ENCODE measurements around the gene LYRM2. TPM values are rescaled to one million over a fixed set of nuclear protein-coding genes. Genes with fewer than 3 reads are reported as not detected.
A peak's percentile ranks its signal among the peaks of the same experiment; 100 is the strongest.

The LYRM2 gene
- total and polyA plus RNA-seq, 7 experiments from 2014 or later, result 18.1 to 79.2 (median 35.4) TPM

GRCh38 chr6:89539779-89540178 lies 98.8 kb downstream of the LYRM2 start:
- no peak overlapping the region for H3K27ac ChIP-seq (ENCODE audit: low read depth, low read length)
- no peaks in the 10 kb centered on the region for H3K36me3 ChIP-seq (ENCODE audit: control insufficient read depth in 2 of 3, insufficient read depth in 3 of 3, low read length in 3 of 3)
- no peaks in the 10 kb centered on the region for H3K4me1 ChIP-seq (ENCODE audit: control insufficient read depth in 2 of 2, insufficient read depth in 2 of 2, low read length in 2 of 2)
- H3K27me3 ChIP-seq (ENCODE audit: control insufficient read depth in 2 of 2, insufficient read depth in 2 of 2, low read length in 2 of 2), result no peaks in the 10 kb centered on the region
- no peak for ATAC-seq
- no peaks in the 10 kb centered on the region for H3K9me3 ChIP-seq (ENCODE audit: control insufficient read depth in 2 of 3, low read length in 3 of 3)
- ChIA-PET POLR2A (no interaction called here), CTCF (no interaction called here)
- peaks cover 0 to 3% (median 0%) of the 10 kb centered on the region in 5 donors for H3K36me3 Mint-ChIP-seq
- H3K27ac Mint-ChIP-seq, result no peak overlapping the region
- H3K9me3 Mint-ChIP-seq, result no peaks in the 10 kb centered on the region
- H3K27me3 Mint-ChIP-seq, result peaks cover 0 to 21% (median 0%) of the 10 kb centered on the region in 5 donors
- H3K4me3 ChIP-seq (ENCODE audit: low read length), result no peak overlapping the region
- intact Hi-C loops (cut with micrococcal nuclease), result no loop called here
- no peak for DNase-seq
- no peak overlapping the region for H3K4me3 Mint-ChIP-seq
- no peaks in the 10 kb centered on the region for H3K4me1 Mint-ChIP-seq

- Histone ChIP-seq H3K27ac (ENCODE audit: low read depth, low read length) (no peak overlapping the region), H3K36me3 (ENCODE audit: control insufficient read depth in 2 of 3, insufficient read depth in 3 of 3, low read length in 3 of 3) (no peaks in the 10 kb centered on the region), H3K9me3 (ENCODE audit: control insufficient read depth in 2 of 3, low read length in 3 of 3) (no peaks in the 10 kb centered on the region), H3K4me3 (ENCODE audit: low read length) (no peak overlapping the region), H3K4me1 (ENCODE audit: control insufficient read depth in 2 of 2, insufficient read depth in 2 of 2, low read length in 2 of 2) (no peaks in the 10 kb centered on the region), H3K27me3 (ENCODE audit: control insufficient read depth in 2 of 2, insufficient read depth in 2 of 2, low read length in 2 of 2) (no peaks in the 10 kb centered on the region)
- H3K9me3 Mint-ChIP-seq, result no peaks in the 10 kb centered on the region
- no peaks in the 10 kb centered on the region for H3K4me1 Mint-ChIP-seq
- peaks cover 0 to 9% (median 0%) of the 10 kb centered on the region in 5 donors for H3K36me3 Mint-ChIP-seq
- no peak for DNase-seq
- H3K27me3 Mint-ChIP-seq, result peaks cover 0 to 23% (median 0%) of the 10 kb centered on the region in 5 donors
- H3K27ac Mint-ChIP-seq, result no peak overlapping the region
- H3K4me3 Mint-ChIP-seq, result no peak overlapping the region
- ChIA-PET POLR2A (no interaction called here), CTCF (no interaction called here)
- intact Hi-C loops (cut with micrococcal nuclease), result no loop called here
- no peak for ATAC-seq
Measured at GRCh38 chr6:89536231-89536630, 102.3 kb downstream of the LYRM2 start.

GRCh38 chr6:89530982-89531381 lies 107.6 kb downstream of the LYRM2 start:
- H3K4me3 Mint-ChIP-seq, result no peak overlapping the region
- Histone ChIP-seq H3K27ac (ENCODE audit: low read depth, low read length) (no peak overlapping the region), H3K9me3 (ENCODE audit: control insufficient read depth in 2 of 3, low read length in 3 of 3) (no peaks in the 10 kb centered on the region), H3K36me3 (ENCODE audit: control insufficient read depth in 2 of 3, insufficient read depth in 3 of 3, low read length in 3 of 3) (no peaks in the 10 kb centered on the region), H3K27me3 (ENCODE audit: control insufficient read depth in 2 of 2, insufficient read depth in 2 of 2, low read length in 2 of 2) (no peaks in the 10 kb centered on the region), H3K4me3 (ENCODE audit: low read length) (no peak overlapping the region), H3K4me1 (ENCODE audit: control insufficient read depth in 2 of 2, insufficient read depth in 2 of 2, low read length in 2 of 2) (no peaks in the 10 kb centered on the region)
- DNase-seq (no peak), ATAC-seq (no peak)
- intact Hi-C loops (cut with micrococcal nuclease), result no loop called here
- H3K36me3 Mint-ChIP-seq, result peaks cover 0 to 9% (median 0%) of the 10 kb centered on the region in 5 donors
- no peak overlapping the region for H3K27ac Mint-ChIP-seq
- no peaks in the 10 kb centered on the region for H3K9me3 Mint-ChIP-seq
- POLR2A ChIA-PET, result no interaction called here
- H3K4me1 Mint-ChIP-seq, result peaks cover 0 to 3% (median 0%) of the 10 kb centered on the region in 7 donors
- peaks cover 0 to 5% (median 0%) of the 10 kb centered on the region in 5 donors for H3K27me3 Mint-ChIP-seq
- CTCF ChIA-PET, result no interaction called here

GRCh38 chr6:89528866-89529265 lies 109.7 kb downstream of the LYRM2 start:
- peaks cover 0 to 3% (median 0%) of the 10 kb centered on the region in 7 donors for H3K4me1 Mint-ChIP-seq
- ChIA-PET CTCF (no interaction called here), POLR2A (no interaction called here)
- Histone ChIP-seq H3K9me3 (ENCODE audit: control insufficient read depth in 2 of 3, low read length in 3 of 3) (no peaks in the 10 kb centered on the region), H3K4me1 (ENCODE audit: control insufficient read depth in 2 of 2, insufficient read depth in 2 of 2, low read length in 2 of 2) (no peaks in the 10 kb centered on the region), H3K27ac (ENCODE audit: low read depth, low read length) (no peak overlapping the region), H3K27me3 (ENCODE audit: control insufficient read depth in 2 of 2, insufficient read depth in 2 of 2, low read length in 2 of 2) (no peaks in the 10 kb centered on the region), H3K36me3 (ENCODE audit: control insufficient read depth in 2 of 3, insufficient read depth in 3 of 3, low read length in 3 of 3) (no peaks in the 10 kb centered on the region), H3K4me3 (ENCODE audit: low read length) (no peak overlapping the region)
- no peak overlapping the region for H3K4me3 Mint-ChIP-seq
- peaks cover 0 to 3% (median 0%) of the 10 kb centered on the region in 5 donors for H3K27me3 Mint-ChIP-seq
- intact Hi-C loops (cut with micrococcal nuclease), result no loop called here
- no peak overlapping the region for H3K27ac Mint-ChIP-seq
- H3K9me3 Mint-ChIP-seq, result no peaks in the 10 kb centered on the region
- H3K36me3 Mint-ChIP-seq, result peaks cover 0 to 9% (median 0%) of the 10 kb centered on the region in 5 donors
- no peak for ATAC-seq
- DNase-seq, result no peak

- no peaks in the 10 kb centered on the region for H3K36me3 ChIP-seq (ENCODE audit: control insufficient read depth in 2 of 3, insufficient read depth in 3 of 3, low read length in 3 of 3)
- H3K4me1 ChIP-seq (ENCODE audit: control insufficient read depth in 2 of 2, insufficient read depth in 2 of 2, low read length in 2 of 2), result no peaks in the 10 kb centered on the region
- no peak overlapping the region for H3K27ac ChIP-seq (ENCODE audit: low read depth, low read length)
- Mint-ChIP-seq H3K27ac (peak overlapping the region in 1 of 9 donors; percentile 24), H3K4me3 (no peak overlapping the region), H3K9me3 (no peaks in the 10 kb centered on the region), H3K4me1 (peaks cover 0 to 3% (median 0%) of the 10 kb centered on the region in 7 donors), H3K36me3 (peaks cover 0 to 9% (median 0%) of the 10 kb centered on the region in 5 donors), H3K27me3 (no peaks in the 10 kb centered on the region)
- no peaks in the 10 kb centered on the region for H3K27me3 ChIP-seq (ENCODE audit: control insufficient read depth in 2 of 2, insufficient read depth in 2 of 2, low read length in 2 of 2)
- POLR2A ChIA-PET, result no interaction called here
- ATAC-seq (peak; percentile 60), DNase-seq (no peak)
- CTCF ChIA-PET, result interaction anchor here (0.7 to 0.8 kb wide), 2 partner anchors 489 to 516 kb away, joined by 3 read pairs; no protein-coding TSS in a partner anchor
- no peaks in the 10 kb centered on the region for H3K9me3 ChIP-seq (ENCODE audit: control insufficient read depth in 2 of 3, low read length in 3 of 3)
- intact Hi-C loops (cut with micrococcal nuclease), result loop anchor here in 1 of 2 donors (1.0 kb wide), 1 partner anchor 30 kb away; no protein-coding TSS in a partner anchor
- H3K4me3 ChIP-seq (ENCODE audit: low read length), result no peak overlapping the region
Measured at GRCh38 chr6:89527634-89528033, 110.9 kb downstream of the LYRM2 start.

GRCh38 chr6:89526563-89526869 lies 112.0 kb downstream of the LYRM2 start:
- Histone ChIP-seq H3K27me3 (ENCODE audit: control insufficient read depth in 2 of 2, insufficient read depth in 2 of 2, low read length in 2 of 2) (no peaks in the 10 kb centered on the region), H3K9me3 (ENCODE audit: control insufficient read depth in 2 of 3, low read length in 3 of 3) (no peaks in the 10 kb centered on the region), H3K4me3 (ENCODE audit: low read length) (no peak overlapping the region), H3K36me3 (ENCODE audit: control insufficient read depth in 2 of 3, insufficient read depth in 3 of 3, low read length in 3 of 3) (no peaks in the 10 kb centered on the region), H3K27ac (ENCODE audit: low read depth, low read length) (no peak overlapping the region), H3K4me1 (ENCODE audit: control insufficient read depth in 2 of 2, insufficient read depth in 2 of 2, low read length in 2 of 2) (no peaks in the 10 kb centered on the region)
- H3K4me1 Mint-ChIP-seq, result peaks cover 0 to 3% (median 0%) of the 10 kb centered on the region in 7 donors
- DNase-seq (no peak), ATAC-seq (no peak)
- peaks cover 0 to 4% (median 0%) of the 10 kb centered on the region in 5 donors for H3K27me3 Mint-ChIP-seq
- no peak overlapping the region for H3K4me3 Mint-ChIP-seq
- H3K27ac Mint-ChIP-seq, result no peak overlapping the region
- H3K9me3 Mint-ChIP-seq, result no peaks in the 10 kb centered on the region
- CTCF ChIA-PET, result no interaction called here
- POLR2A ChIA-PET, result no interaction called here
- peaks cover 0 to 7% (median 0%) of the 10 kb centered on the region in 5 donors for H3K36me3 Mint-ChIP-seq
- intact Hi-C loops (cut with micrococcal nuclease), result no loop called here

- Histone ChIP-seq H3K27me3 (ENCODE audit: control insufficient read depth in 2 of 2, insufficient read depth in 2 of 2, low read length in 2 of 2) (no peaks in the 10 kb centered on the region), H3K27ac (ENCODE audit: low read depth, low read length) (no peak overlapping the region), H3K9me3 (ENCODE audit: control insufficient read depth in 2 of 3, low read length in 3 of 3) (no peaks in the 10 kb centered on the region), H3K36me3 (ENCODE audit: control insufficient read depth in 2 of 3, insufficient read depth in 3 of 3, low read length in 3 of 3) (no peaks in the 10 kb centered on the region), H3K4me3 (ENCODE audit: low read length) (no peak overlapping the region), H3K4me1 (ENCODE audit: control insufficient read depth in 2 of 2, insufficient read depth in 2 of 2, low read length in 2 of 2) (no peaks in the 10 kb centered on the region)
- no peak overlapping the region for H3K4me3 Mint-ChIP-seq
- peaks cover 0 to 4% (median 0%) of the 10 kb centered on the region in 7 donors for H3K4me1 Mint-ChIP-seq
- H3K36me3 Mint-ChIP-seq, result peaks cover 0 to 4% (median 0%) of the 10 kb centered on the region in 5 donors
- ATAC-seq, result no peak
- DNase-seq, result no peak
- H3K27me3 Mint-ChIP-seq, result peaks cover 0 to 4% (median 0%) of the 10 kb centered on the region in 5 donors
- ChIA-PET POLR2A (no interaction called here), CTCF (no interaction called here)
- no peak overlapping the region for H3K27ac Mint-ChIP-seq
- no peaks in the 10 kb centered on the region for H3K9me3 Mint-ChIP-seq
- intact Hi-C loops (cut with micrococcal nuclease), result no loop called here
Measured at GRCh38 chr6:89525786-89526562, 112.6 kb downstream of the LYRM2 start.

All from naive thymus-derived CD4-positive, alpha-beta T cell (primary cell).